GM23338 (cell line): ENCODE results near the gene MYCN. TPM values are rescaled to one million over a fixed set of nuclear protein-coding genes. Genes with fewer than 3 reads are reported as not detected.

Experiments
- ATAC-seq: fragments of 200-7000 bp; cut with Tn5 transposase; 3 replicates; pipeline ENCODE4 v1.9.1; 2020
- DNase-seq: peaks from one replicate; pipeline ENCODE4 v3.0.0-alpha.2; 2015; ENCODE audit warnings: low spot score
- H2AFZ ChIP-seq: fragments of 200-600 bp; sonication (generic); 2 replicates; pipeline ENCODE4 v1.8.0; 2016; ENCODE audit warnings: antibody characterized with exemption, mild to moderate bottlenecking, moderate library complexity
- H3F3A ChIP-seq: fragments of 200-600 bp; sonication (generic); replicated peaks from 2 replicates; pipeline ENCODE4 v1.8.0; 2017; ENCODE audit warnings: antibody characterized with exemption, mixed run types, low read depth
- H3K27ac ChIP-seq: fragments of 200-600 bp; sonication (generic); 2 replicates; pipeline ENCODE4 v1.6.1; 2016; ENCODE audit warnings: low read depth
- H3K27me3 ChIP-seq: fragments of 200-600 bp; sonication (generic); 2 replicates; pipeline ENCODE4 v1.8.0; 2016; ENCODE audit warnings: mild to moderate bottlenecking, mixed run types, moderate library complexity; ENCODE audit not compliant: insufficient read depth
- H3K36me3 ChIP-seq: fragments of 200-600 bp; sonication (generic); 2 replicates; pipeline ENCODE4 v1.8.0; 2016; ENCODE audit warnings: mild to moderate bottlenecking; ENCODE audit not compliant: insufficient read depth
- H3K4me1 ChIP-seq: fragments of 200-600 bp; sonication (generic); 2 replicates; pipeline ENCODE4 v1.8.0; 2016; ENCODE audit warnings: mild to moderate bottlenecking, moderate library complexity; ENCODE audit not compliant: insufficient read depth
- H3K4me2 ChIP-seq: fragments of 200-600 bp; sonication (generic); 2 replicates; pipeline ENCODE4 v1.7.1; 2017; ENCODE audit warnings: mixed run types
- H3K4me3 ChIP-seq: fragments of 200-600 bp; sonication (generic); 2 replicates; pipeline ENCODE4 v1.6.1; 2016; ENCODE audit warnings: mixed run types
- H3K79me2 ChIP-seq: fragments of 200-600 bp; sonication (generic); replicated peaks from 2 replicates; pipeline ENCODE4 v1.8.0; 2017; ENCODE audit warnings: mild to moderate bottlenecking; ENCODE audit not compliant: insufficient read depth
- H3K9me2 ChIP-seq: fragments of 200-600 bp; sonication (generic); 2 replicates; pipeline ENCODE4 v1.8.0; 2017; ENCODE audit not compliant: insufficient read depth
- H4K20me1 ChIP-seq: fragments of 200-600 bp; sonication (generic); replicated peaks from 2 replicates; pipeline ENCODE4 v1.8.0; 2017; ENCODE audit warnings: mild to moderate bottlenecking; ENCODE audit not compliant: insufficient read depth
- H3K27ac Mint-ChIP-seq: 2 replicates; pipeline ENCODE4 v1.8.0; 2020; ENCODE audit warnings: inconsistent platforms, mild to moderate bottlenecking, moderate library complexity, mixed read lengths
- H3K27me3 Mint-ChIP-seq: 3 replicates; pipeline ENCODE4 v1.8.0; 2022; ENCODE audit warnings: low read depth, mild to moderate bottlenecking, moderate library complexity, mixed read lengths, inconsistent platforms; ENCODE audit not compliant: insufficient read depth, poor library complexity
- H3K36me3 Mint-ChIP-seq: 3 replicates; pipeline ENCODE4 v1.8.0; 2021; ENCODE audit warnings: low read depth, mild to moderate bottlenecking, inconsistent platforms, moderate library complexity, mixed read lengths
- H3K4me1 Mint-ChIP-seq: 3 replicates; pipeline ENCODE4 v1.8.0; 2020; ENCODE audit warnings: mild to moderate bottlenecking, inconsistent platforms, mixed read lengths
- H3K4me3 Mint-ChIP-seq: 3 replicates; pipeline ENCODE4 v1.8.0; 2021; ENCODE audit warnings: moderate library complexity, mild to moderate bottlenecking, inconsistent platforms, mixed read lengths
- H3K9me3 Mint-ChIP-seq: 3 replicates; pipeline ENCODE4 v1.8.0; 2020; ENCODE audit warnings: moderate library complexity, mild to moderate bottlenecking, inconsistent platforms, mixed read lengths
- CREB1 ChIP-seq: fragments of 250-450 bp; sonication (Bioruptor Pico); IDR thresholded peaks from 2 replicates; pipeline ENCODE4 v1.5.0; 2020; ENCODE audit warnings: low read depth, mild to moderate bottlenecking, moderate library complexity
- CTCF ChIP-seq, 2 experiments: fragments of 200-600 bp in 1 of 2; sonication (generic) in 1 of 2; conservative IDR thresholded peaks; 2 replicates each; pipeline versions ENCODE4 v1.5.1 to v1.6.1; 2016 to 2017; ENCODE audit warnings: antibody characterized with exemption in 2 of 2, low read depth in 2 of 2, mild to moderate bottlenecking in 2 of 2, moderate library complexity in 1 of 2
- ETS1 ChIP-seq: IDR thresholded peaks from 2 replicates; pipeline ENCODE4 v1.6.1; 2016; ENCODE audit warnings: antibody characterized with exemption
- EZH2 ChIP-seq: fragments of 200-600 bp; sonication (generic); IDR thresholded peaks from one replicate; pipeline ENCODE4 v1.8.0; 2017; ENCODE audit warnings: antibody characterized with exemption, mild to moderate bottlenecking, low read depth; ENCODE audit not compliant: unreplicated experiment
- EZH2phosphoT487 ChIP-seq: fragments of 200-600 bp; sonication (generic); IDR thresholded peaks from one replicate; pipeline ENCODE4 v1.8.1; 2018; ENCODE audit warnings: antibody characterized with exemption; ENCODE audit not compliant: unreplicated experiment
- JUNB ChIP-seq: IDR thresholded peaks from one replicate; pipeline ENCODE4 v1.6.1; 2016; ENCODE audit warnings: antibody characterized with exemption; ENCODE audit not compliant: unreplicated experiment
- NANOG ChIP-seq: IDR thresholded peaks from 2 replicates; pipeline ENCODE4 v1.6.1; 2016; ENCODE audit warnings: antibody characterized with exemption, borderline replicate concordance
- POLR2AphosphoS5 ChIP-seq: IDR thresholded peaks from 2 replicates; pipeline ENCODE4 v1.6.1; 2016; ENCODE audit warnings: antibody characterized with exemption, low read depth
- REST ChIP-seq: IDR thresholded peaks from one replicate; pipeline ENCODE4 v1.6.1; 2018; ENCODE audit warnings: antibody characterized with exemption; ENCODE audit not compliant: unreplicated experiment
- STAT1 ChIP-seq: IDR thresholded peaks from one replicate; pipeline ENCODE4 v1.6.1; 2016; ENCODE audit warnings: antibody characterized with exemption; ENCODE audit not compliant: unreplicated experiment
- ZNF114 ChIP-seq: fragments of 250-450 bp; sonication (Bioruptor Pico); IDR thresholded peaks from 2 replicates; pipeline ENCODE4 v1.5.0; 2020; ENCODE audit warnings: mild to moderate bottlenecking, moderate library complexity
- ZNF331 ChIP-seq: fragments of 250-450 bp; sonication (Bioruptor Pico); IDR thresholded peaks from 2 replicates; pipeline ENCODE4 v1.5.0; 2020; ENCODE audit warnings: low read depth, mild to moderate bottlenecking, moderate library complexity
- ZNF462 ChIP-seq: fragments of 250-450 bp; sonication (Bioruptor Pico); IDR thresholded peaks from 2 replicates; pipeline ENCODE4 v1.5.0; 2020; ENCODE audit warnings: mild to moderate bottlenecking, moderate library complexity
- polyA plus RNA-seq: library from polyadenylated mRNA; unstranded; fragments of >200 nt; fragmentation: Nextera tagmentation; extraction: Ambion mirVana; gene quantifications from 2 replicates; pipeline ENCODE4 v1.2.1, GENCODE V29; 2016
- total RNA-seq: library from RNA; depleted of rRNA; stranded (reverse); fragments of >200 nt; shearing (Covaris generic); gene quantifications from 2 replicates; pipeline ENCODE4 v1.2.3, GENCODE V29; 2014

Gene MYCN
- total and polyA plus RNA-seq, 2 experiments from 2014 or later = 50.8 to 145 TPM

GRCh38 chr2:15912203-15912602 lies 28.1 kb upstream of the MYCN start:
- Histone ChIP-seq H3K4me2 (no peak overlapping the region), H3K9me2 (no peaks in the 10 kb centered on the region), H3K4me1 (no peaks in the 10 kb centered on the region), H3K27me3 (no peaks in the 10 kb centered on the region), H2AFZ (0 out of 2 replicates have a peak overlapping the region, but pooled peaks have one; percentile 38), H4K20me1 (no peaks in the 10 kb centered on the region), H3K79me2 (no peaks in the 10 kb centered on the region), H3K4me3 (no peak overlapping the region), H3F3A (0 out of 2 replicates have a peak, but pooled peaks cover 2% of the 10 kb centered on the region), H3K27ac (no peak overlapping the region), H3K36me3 (no peaks in the 10 kb centered on the region)
- no peak for ATAC-seq
- no peak overlapping the region for H3K27ac Mint-ChIP-seq
- H3K4me3 Mint-ChIP-seq = no peak overlapping the region
- peaks cover 11% of the 10 kb centered on the region for H3K27me3 Mint-ChIP-seq
- H3K4me1 Mint-ChIP-seq = no peaks in the 10 kb centered on the region
- no peak for TF ChIP-seq POLR2AphosphoS5
- no peak for TF ChIP-seq EZH2
- TF ChIP-seq ZNF462 (CRISPR knock-in tag) = no peak
- no peak for TF ChIP-seq REST
- no peak for TF ChIP-seq STAT1
- TF ChIP-seq CTCF (conservative IDR thresholded peaks at IDR 0.05; ENCODE audit: low read depth in 2 of 2) = no peak
- no peak for TF ChIP-seq CREB1 (CRISPR knock-in tag)
- no peak for TF ChIP-seq JUNB
- TF ChIP-seq ZNF331 (CRISPR knock-in tag) = no peak
- no peak for TF ChIP-seq EZH2phosphoT487
- no peak for TF ChIP-seq ETS1
- TF ChIP-seq NANOG = no peak
- TF ChIP-seq ZNF114 = no peak
- H3K9me3 Mint-ChIP-seq = no peaks in the 10 kb centered on the region
- no peaks in the 10 kb centered on the region for H3K36me3 Mint-ChIP-seq
- no peak for DNase-seq
